IMR-90 (cell line): Measurements from ENCODE around the gene SNTG2. TPM values are rescaled to one million over a fixed set of nuclear protein-coding genes. Genes with fewer than 3 reads are reported as not detected.

Experiments
- ATAC-seq: fragments of 200-7000 bp; cut with Tn5 transposase; 2 replicates; pipeline ENCODE4 v1.9.1; 2020; ENCODE audit warnings: low read depth, mild to moderate bottlenecking, moderate library complexity
- BruUV-seq: library from RNA; stranded (reverse); fragments of 400-500 nt; replicated peaks from 2 replicates; lab custom pipeline; 2021; lab: Mats Ljungman, UMichigan
- CTCF ChIA-PET: fragments of 300-600 bp; formaldehyde crosslinking; extraction: SDS; loops from one replicate; lab custom pipeline; 2021; ENCODE audit warnings: antibody characterized with exemption; lab: Yijun Ruan, JAX
- POLR2A ChIA-PET: fragments of 300-600 bp; sonication (Branson Sonifier 250); formaldehyde crosslinking; loops from one replicate; lab custom pipeline; 2022; ENCODE audit warnings: antibody characterized with exemption; ENCODE audit not compliant: unreplicated experiment; lab: Charles Lee
- DNase-seq: peaks from one replicate; pipeline ENCODE4 v3.0.0; 2013
- H2AFZ ChIP-seq: replicated peaks from 2 replicates; pipeline ENCODE3; 2013; ENCODE audit warnings: low read length, mild to moderate bottlenecking; ENCODE audit not compliant: poor library complexity
- H2AK5ac ChIP-seq: 2 replicates; pipeline ENCODE4 v1.6.1; 2013; ENCODE audit warnings: low read depth, low read length, inconsistent platforms
- H2AK9ac ChIP-seq: replicated peaks from 2 replicates; pipeline ENCODE3; 2013; ENCODE audit warnings: mild to moderate bottlenecking, low read depth, low read length, moderate library complexity; ENCODE audit not compliant: poor library complexity
- H2BK120ac ChIP-seq: 2 replicates; pipeline ENCODE4 v1.6.1; 2013; ENCODE audit warnings: low read depth, low read length, inconsistent platforms
- H2BK15ac ChIP-seq: 3 replicates; pipeline ENCODE4 v1.6.1; 2013; ENCODE audit warnings: low read depth, low read length, inconsistent platforms
- H2BK20ac ChIP-seq: 2 replicates; pipeline ENCODE4 v1.6.1; 2013; ENCODE audit warnings: low read depth, mild to moderate bottlenecking, inconsistent platforms, low read length, moderate library complexity
- H2BK5ac ChIP-seq: 2 replicates; pipeline ENCODE4 v1.6.1; 2013; ENCODE audit warnings: mild to moderate bottlenecking, low read depth, low read length, inconsistent platforms; ENCODE audit not compliant: poor library complexity, severe bottlenecking
- H3K14ac ChIP-seq: replicated peaks from 2 replicates; pipeline ENCODE4 v1.6.1; 2013; ENCODE audit warnings: low read depth, low read length, inconsistent platforms
- H3K18ac ChIP-seq: 2 replicates; pipeline ENCODE4 v1.6.1; 2013; ENCODE audit warnings: low read depth, low read length, control low read depth
- H3K23ac ChIP-seq: 2 replicates; pipeline ENCODE4 v1.6.1; 2013; ENCODE audit warnings: low read depth, low read length, inconsistent platforms
- H3K27ac ChIP-seq: 2 replicates; pipeline ENCODE4 v1.5.1; 2013; ENCODE audit warnings: mild to moderate bottlenecking, control low read depth, low read length; ENCODE audit not compliant: insufficient read depth
- H3K27me3 ChIP-seq: 2 replicates; pipeline ENCODE4 v1.6.1; 2013; ENCODE audit warnings: low read length; ENCODE audit not compliant: control insufficient read depth, insufficient read depth
- H3K36me3 ChIP-seq: 2 replicates; pipeline ENCODE4 v1.6.1; 2013; ENCODE audit warnings: low read length, mixed read lengths; ENCODE audit not compliant: control insufficient read depth, insufficient read depth
- H3K4ac ChIP-seq: 2 replicates; pipeline ENCODE4 v1.6.1; 2013; ENCODE audit warnings: low read depth, low read length, inconsistent platforms
- H3K4me1 ChIP-seq: 2 replicates; pipeline ENCODE4 v1.6.1; 2013; ENCODE audit warnings: low read length, mixed read lengths; ENCODE audit not compliant: control insufficient read depth, insufficient read depth
- H3K4me2 ChIP-seq: 2 replicates; pipeline ENCODE4 v1.6.1; 2013; ENCODE audit warnings: low read depth, mild to moderate bottlenecking, control low read depth, low read length, moderate library complexity
- H3K4me3 ChIP-seq: 2 replicates; pipeline ENCODE4 v1.5.1; 2013; ENCODE audit warnings: low read depth, mild to moderate bottlenecking, control low read depth, low read length, moderate library complexity; ENCODE audit not compliant: insufficient read depth
- H3K56ac ChIP-seq: 2 replicates; pipeline ENCODE4 v1.6.1; 2013; ENCODE audit warnings: low read length, inconsistent platforms; ENCODE audit not compliant: insufficient read depth; ENCODE audit errors: extremely low read depth
- H3K79me1 ChIP-seq, 2 experiments: 2 replicates each; pipeline ENCODE4 v1.6.1; 2013; ENCODE audit warnings: low read length in 2 of 2, inconsistent platforms in 1 of 2, low read depth in 1 of 2
- H3K9ac ChIP-seq: 2 replicates; pipeline ENCODE4 v1.6.1; 2013; ENCODE audit warnings: low read depth, low read length, control low read depth
- H3K9me1 ChIP-seq: 2 replicates; pipeline ENCODE4 v1.6.1; 2013; ENCODE audit warnings: low read length, inconsistent platforms; ENCODE audit not compliant: insufficient read depth
- H3K9me3 ChIP-seq: 2 replicates; pipeline ENCODE4 v1.6.1; 2013; ENCODE audit warnings: low read length; ENCODE audit not compliant: control insufficient read depth, insufficient read depth
- H4K20me1 ChIP-seq: 2 replicates; pipeline ENCODE4 v1.6.1; 2013; ENCODE audit warnings: low read length, inconsistent platforms; ENCODE audit not compliant: insufficient read depth
- H4K5ac ChIP-seq: 2 replicates; pipeline ENCODE4 v1.6.1; 2013; ENCODE audit warnings: mild to moderate bottlenecking, low read depth, low read length, control low read depth
- H4K8ac ChIP-seq, 2 experiments: 2 replicates each; pipeline ENCODE4 v1.6.1; 2013; ENCODE audit warnings: low read depth in 2 of 2, low read length in 2 of 2, control low read depth in 1 of 2, inconsistent platforms in 1 of 2
- H4K91ac ChIP-seq: 2 replicates; pipeline ENCODE4 v1.6.1; 2013; ENCODE audit warnings: low read depth, low read length, inconsistent platforms; ENCODE audit not compliant: insufficient read depth
- BHLHE40 ChIP-seq: fragments of 150-350 bp; IDR thresholded peaks from 2 replicates; pipeline ENCODE4 v1.6.1; 2016; ENCODE audit warnings: mild to moderate bottlenecking, low read depth, low read length
- CEBPB ChIP-seq: IDR thresholded peaks from 2 replicates; pipeline ENCODE4 v1.6.1; 2012; ENCODE audit warnings: low read depth, low read length, improper control_type of control experiment
- CHD1 ChIP-seq: IDR thresholded peaks from 2 replicates; pipeline ENCODE4 v1.6.1; 2012; ENCODE audit warnings: low read depth, low read length, improper control_type of control experiment
- FOS ChIP-seq: fragments of 150-350 bp; IDR thresholded peaks from 2 replicates; pipeline ENCODE4 v1.6.1; 2016; ENCODE audit warnings: low read depth, low read length
- MAFK ChIP-seq: IDR thresholded peaks from 2 replicates; pipeline ENCODE4 v1.6.1; 2012; ENCODE audit warnings: low read depth, low read length, improper control_type of control experiment
- MAZ ChIP-seq: IDR thresholded peaks from 2 replicates; pipeline ENCODE4 v1.6.1; 2012; ENCODE audit warnings: low read depth, mild to moderate bottlenecking, low read length, improper control_type of control experiment, moderate library complexity, borderline replicate concordance
- MXI1 ChIP-seq: IDR thresholded peaks from 2 replicates; pipeline ENCODE4 v1.6.1; 2012; ENCODE audit warnings: low read depth, mild to moderate bottlenecking, low read length, moderate library complexity, borderline replicate concordance
- NFE2L2 ChIP-seq: fragments of 150-350 bp; IDR thresholded peaks from 2 replicates; pipeline ENCODE4 v1.6.1; 2016; ENCODE audit warnings: low read depth, mild to moderate bottlenecking, low read length
- POLR2A ChIP-seq: IDR thresholded peaks from 2 replicates; pipeline ENCODE4 v1.6.1; 2012; ENCODE audit warnings: mild to moderate bottlenecking, low read depth, low read length
- RAD21 ChIP-seq: IDR thresholded peaks from 2 replicates; pipeline ENCODE4 v1.6.1; 2012; ENCODE audit warnings: low read length, improper control_type of control experiment
- RCOR1 ChIP-seq: IDR thresholded peaks from 2 replicates; pipeline ENCODE4 v1.6.1; 2012; ENCODE audit warnings: mild to moderate bottlenecking, low read length, improper control_type of control experiment; ENCODE audit not compliant: insufficient replicate concordance
- RFX5 ChIP-seq: IDR thresholded peaks from 2 replicates; pipeline ENCODE4 v1.8.0; 2012; ENCODE audit warnings: low read depth, mild to moderate bottlenecking, low read length, moderate library complexity
- SMC3 ChIP-seq: fragments of 150-350 bp; IDR thresholded peaks from 2 replicates; pipeline ENCODE4 v1.6.1; 2016; ENCODE audit warnings: low read depth, mild to moderate bottlenecking, antibody characterized with exemption, low read length, moderate library complexity
- WGBS, 2 experiments: methylation state at CpG; one replicate each; pipeline versions ENCODE4 v1.1.5 to v1.1.7; 2013; ENCODE audit warnings: missing lambda C conversion rate in 2 of 2; ENCODE audit not compliant: insufficient read length in 1 of 2; ENCODE audit errors: extremely low coverage in 2 of 2; 5-methylcytosine and 5-hydroxymethylcytosine counted together
- dilution Hi-C: fragments of 300-500 bp; cut with HindIII; formaldehyde crosslinking; loops from one replicate; pipeline ENCODE4 v1.14.3; 2018; ENCODE audit warnings: low sequenced_read_pairs; ENCODE audit not compliant: unreplicated experiment
- in situ Hi-C: fragments of 300-500 bp; cut with MboI; formaldehyde crosslinking; loops from 3 replicates; pipeline ENCODE4 v1.14.3; 2019; ENCODE audit warnings: low sequenced_read_pairs, inconsistent platforms, mixed read lengths
- intact Hi-C: fragments of 100-400 bp; cut with micrococcal nuclease; formaldehyde crosslinking; loops from 2 replicates; pipeline ENCODE4 v1.10.0; 2022
- polyA plus RNA-seq, 3 experiments: library from polyadenylated mRNA; depleted of rRNA; stranded (reverse); fragments of >200 nt; gene quantifications; 2 replicates each; pipeline ENCODE4 v1.2.3, GENCODE V29; 2012; ENCODE audit warnings: low replicate concordance in 1 of 3
- total RNA-seq: library from RNA; depleted of rRNA; stranded (reverse); fragments of >200 nt; gene quantifications from 2 replicates; pipeline ENCODE4 v1.2.3, GENCODE V29; 2012
- TF ChIP-seq, protein P1 (sequence below): fragments of 150-350 bp; IDR thresholded peaks from 2 replicates; pipeline ENCODE4 v1.6.1; 2016; ENCODE audit warnings: low read depth, mild to moderate bottlenecking, low read length, moderate library complexity, borderline replicate concordance
- TF ChIP-seq, protein P2 (sequence below): conservative IDR thresholded peaks from 2 replicates; pipeline ENCODE4 v1.5.1; 2012; ENCODE audit warnings: mild to moderate bottlenecking, low read depth, low read length, improper control_type of control experiment
- TF ChIP-seq, protein P3 (sequence below): fragments of 150-350 bp; IDR thresholded peaks from 2 replicates; pipeline ENCODE4 v1.6.1; 2017; ENCODE audit warnings: mild to moderate bottlenecking, antibody characterized with exemption, low read length, low read depth

SNTG2 gene
- total and polyA plus RNA-seq, 2 of the 4 experiments (the other 2 are of a cell fraction): under 0.01 to 0.17 TPM

DNA sequence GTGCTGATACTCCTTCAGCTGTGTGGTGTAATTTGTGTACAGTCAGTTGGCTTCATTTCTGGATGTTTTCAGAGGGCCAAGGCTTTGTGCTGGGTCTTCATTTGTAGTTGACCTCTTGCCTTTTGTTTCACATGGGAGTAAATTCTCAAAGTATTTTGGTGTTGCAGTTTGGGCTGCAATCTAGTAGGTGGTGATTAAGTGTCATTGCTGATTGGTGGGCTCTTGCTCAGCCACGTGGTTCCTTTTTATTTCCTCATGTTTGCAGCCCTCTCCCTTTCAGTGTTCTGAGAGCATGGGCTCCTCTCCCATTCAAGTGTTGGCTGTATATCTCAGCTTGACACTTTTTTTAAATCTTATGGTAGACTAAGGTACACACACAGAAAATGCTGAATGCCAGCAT, 96.8 kb downstream of the SNTG2 start:
- Histone ChIP-seq H2AFZ (no peak overlapping the region), H3K4me3 (no peak overlapping the region), H2BK5ac (no peak overlapping the region), H2AK9ac (no peak overlapping the region), H3K27ac (no peak overlapping the region), H3K9ac (no peak overlapping the region), H3K27me3 (no peaks in the 10 kb centered on the region), H2BK15ac (no peak overlapping the region), H3K14ac (no peak overlapping the region), H2BK120ac (no peak overlapping the region), H2BK20ac (no peak overlapping the region), H4K20me1 (no peaks in the 10 kb centered on the region), H3K4ac (no peak overlapping the region), H3K56ac (no peak overlapping the region), H3K9me1 (no peaks in the 10 kb centered on the region; the same call in 1 of the 2 replicates), H3K79me1 (no peaks in the 10 kb centered on the region), H3K9me3 (peaks cover 1% of the 10 kb centered on the region; the same call in 1 of the 2 replicates), H3K4me1 (peaks cover under 1% of the 10 kb centered on the region; the same call in 1 of the 2 replicates), H4K8ac (no peak overlapping the region), H3K18ac (peak overlapping the region; percentile 44; the same call in 1 of the 2 replicates), H4K5ac (no peak overlapping the region), H4K91ac (no peak overlapping the region), H3K4me2 (no peak overlapping the region), H2AK5ac (no peak overlapping the region), H3K36me3 (no peaks in the 10 kb centered on the region), H3K23ac (no peak overlapping the region)
- BruUV-seq: no TSS peak
- no peak for ATAC-seq
- WGBS, 2 experiments: no CpG with 5 or more reads among the region's 1 CpG
- no peak for DNase-seq
- in situ Hi-C loops: no loop called here
- POLR2A ChIA-PET: no interaction called here
- intact Hi-C loops: no loop called here
- TF ChIP-seq RCOR1 (no peak), NFE2L2 (no peak), MAZ (no peak), CEBPB (no peak), RFX5 (no peak), CHD1 (no peak), MAFK (no peak), RAD21 (no peak), MXI1 (no peak), POLR2A (no peak), FOS (no peak), BHLHE40 (no peak), SMC3 (no peak)
- TF ChIP-seq, protein P1, sequence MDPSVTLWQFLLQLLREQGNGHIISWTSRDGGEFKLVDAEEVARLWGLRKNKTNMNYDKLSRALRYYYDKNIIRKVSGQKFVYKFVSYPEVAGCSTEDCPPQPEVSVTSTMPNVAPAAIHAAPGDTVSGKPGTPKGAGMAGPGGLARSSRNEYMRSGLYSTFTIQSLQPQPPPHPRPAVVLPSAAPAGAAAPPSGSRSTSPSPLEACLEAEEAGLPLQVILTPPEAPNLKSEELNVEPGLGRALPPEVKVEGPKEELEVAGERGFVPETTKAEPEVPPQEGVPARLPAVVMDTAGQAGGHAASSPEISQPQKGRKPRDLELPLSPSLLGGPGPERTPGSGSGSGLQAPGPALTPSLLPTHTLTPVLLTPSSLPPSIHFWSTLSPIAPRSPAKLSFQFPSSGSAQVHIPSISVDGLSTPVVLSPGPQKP: no peak
- TF ChIP-seq, protein P2, sequence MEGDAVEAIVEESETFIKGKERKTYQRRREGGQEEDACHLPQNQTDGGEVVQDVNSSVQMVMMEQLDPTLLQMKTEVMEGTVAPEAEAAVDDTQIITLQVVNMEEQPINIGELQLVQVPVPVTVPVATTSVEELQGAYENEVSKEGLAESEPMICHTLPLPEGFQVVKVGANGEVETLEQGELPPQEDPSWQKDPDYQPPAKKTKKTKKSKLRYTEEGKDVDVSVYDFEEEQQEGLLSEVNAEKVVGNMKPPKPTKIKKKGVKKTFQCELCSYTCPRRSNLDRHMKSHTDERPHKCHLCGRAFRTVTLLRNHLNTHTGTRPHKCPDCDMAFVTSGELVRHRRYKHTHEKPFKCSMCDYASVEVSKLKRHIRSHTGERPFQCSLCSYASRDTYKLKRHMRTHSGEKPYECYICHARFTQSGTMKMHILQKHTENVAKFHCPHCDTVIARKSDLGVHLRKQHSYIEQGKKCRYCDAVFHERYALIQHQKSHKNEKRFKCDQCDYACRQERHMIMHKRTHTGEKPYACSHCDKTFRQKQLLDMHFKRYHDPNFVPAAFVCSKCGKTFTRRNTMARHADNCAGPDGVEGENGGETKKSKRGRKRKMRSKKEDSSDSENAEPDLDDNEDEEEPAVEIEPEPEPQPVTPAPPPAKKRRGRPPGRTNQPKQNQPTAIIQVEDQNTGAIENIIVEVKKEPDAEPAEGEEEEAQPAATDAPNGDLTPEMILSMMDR: no peak
- TF ChIP-seq, protein P3, sequence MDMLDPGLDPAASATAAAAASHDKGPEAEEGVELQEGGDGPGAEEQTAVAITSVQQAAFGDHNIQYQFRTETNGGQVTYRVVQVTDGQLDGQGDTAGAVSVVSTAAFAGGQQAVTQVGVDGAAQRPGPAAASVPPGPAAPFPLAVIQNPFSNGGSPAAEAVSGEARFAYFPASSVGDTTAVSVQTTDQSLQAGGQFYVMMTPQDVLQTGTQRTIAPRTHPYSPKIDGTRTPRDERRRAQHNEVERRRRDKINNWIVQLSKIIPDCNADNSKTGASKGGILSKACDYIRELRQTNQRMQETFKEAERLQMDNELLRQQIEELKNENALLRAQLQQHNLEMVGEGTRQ: no peak
- dilution Hi-C loops: no loop called here
- CTCF ChIA-PET: no interaction called here
